Measurements from ENCODE around the gene GAGE10.
A peak's percentile ranks its signal among the peaks of the same experiment; 100 is the strongest.
"Not testable (repeated sequence)": the region's sequence is repeated elsewhere in the genome, so short reads cannot be mapped to it uniquely, and the experiment has no call there.

Gene GAGE10

GRCh38 chrX:49276671-49277534 is 26.5 kb upstream of the GAGE10 start:
- peak; percentile 38 for DNase-seq

DNA sequence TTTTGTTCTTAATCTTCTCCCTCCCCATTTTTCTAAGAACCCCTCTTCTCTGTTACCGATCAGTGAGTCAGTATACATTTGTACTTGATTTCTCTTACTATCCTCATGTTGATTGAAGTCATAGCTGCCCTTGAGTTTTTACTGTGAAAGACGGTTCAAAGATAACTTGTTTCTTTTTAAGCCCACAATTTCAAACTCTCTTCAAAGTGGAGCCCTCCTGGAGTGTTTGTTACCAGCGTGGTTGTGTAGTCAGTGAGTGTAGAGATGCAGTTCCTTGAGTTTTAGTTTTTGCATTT is 26.0 kb upstream of the GAGE10 start:
- DNase-seq = no peak

GRCh38 chrX:49278081-49278480 is 25.4 kb upstream of the GAGE10 start:
- no peak for DNase-seq

- DNase-seq = no peak
These were observed 20.8 kb upstream of the GAGE10 start for GRCh38 chrX:49282647-49283011.

GRCh38 chrX:49284212-49284611 is 19.2 kb upstream of the GAGE10 start:
- no peak for DNase-seq

DNA sequence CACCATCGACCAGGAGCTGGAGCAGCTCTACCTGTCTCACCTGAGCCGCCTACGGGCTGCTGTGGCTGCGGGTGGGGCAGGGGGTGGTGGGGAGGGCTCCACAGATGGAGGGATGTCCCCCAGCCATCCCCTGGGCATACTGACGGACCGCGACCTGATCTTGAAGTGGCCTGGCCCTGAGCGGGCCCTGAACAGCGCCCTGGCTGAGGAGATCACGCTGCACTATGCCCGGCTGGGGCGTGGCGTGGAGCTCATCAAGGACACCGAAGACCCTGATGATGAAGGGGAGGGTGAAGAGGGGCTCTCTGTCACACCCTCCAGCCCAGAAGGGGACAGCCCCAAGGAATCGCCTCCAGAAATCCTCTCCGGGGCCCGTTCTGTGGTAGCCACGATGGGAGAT is 17.3 kb upstream of the GAGE10 start:
- DNase-seq = no peak

DNA sequence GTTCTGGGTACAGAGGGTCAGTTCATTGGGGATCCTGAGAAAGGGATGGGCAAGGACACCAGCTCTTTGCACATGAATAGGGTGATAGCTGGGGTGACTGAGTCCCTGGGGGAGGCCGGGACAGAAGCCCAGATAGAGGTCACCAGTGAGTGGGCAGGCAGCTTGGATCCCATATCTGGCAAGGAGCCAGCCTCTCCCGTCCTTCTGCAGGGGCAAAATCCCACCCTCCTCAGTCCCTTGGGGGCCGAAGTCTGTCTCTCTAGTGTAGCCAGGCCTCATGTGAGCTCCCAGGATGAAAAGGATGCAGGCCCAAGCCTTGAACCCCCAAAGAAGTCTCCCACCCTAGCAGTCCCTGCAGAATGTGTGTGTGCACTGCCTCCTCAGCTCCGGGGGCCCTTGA is 16.9 kb upstream of the GAGE10 start:
- DNase-seq = no peak

DNA sequence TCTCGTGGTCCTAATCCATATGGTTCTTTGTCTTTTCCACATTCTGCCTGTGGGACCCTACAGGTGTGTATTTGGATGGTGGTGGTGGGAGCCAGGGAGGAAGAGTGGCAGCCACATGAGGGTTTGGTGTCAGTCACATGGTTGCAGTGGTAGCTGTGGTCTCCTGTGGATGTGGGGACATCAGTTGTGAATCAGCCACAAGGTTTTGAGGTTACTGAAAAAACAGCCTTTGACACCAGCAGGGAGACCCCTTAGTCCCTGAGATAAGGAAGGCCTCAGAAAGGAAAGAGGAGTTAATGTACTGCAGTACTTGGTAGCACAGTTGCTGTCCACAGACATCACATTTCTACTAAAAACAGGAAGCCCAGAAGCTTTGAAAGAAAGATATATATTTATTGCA is 15.8 kb upstream of the GAGE10 start:
- DNase-seq = no peak

- DNase-seq = no peak
These were observed 13.2 kb upstream of the GAGE10 start for GRCh38 chrX:49290215-49290614.

GRCh38 chrX:49291615-49292337 is 11.7 kb upstream of the GAGE10 start:
- peak; percentile 82 for DNase-seq

- no peak for DNase-seq
These were observed 10.8 kb upstream of the GAGE10 start for GRCh38 chrX:49292400-49293362.

DNA sequence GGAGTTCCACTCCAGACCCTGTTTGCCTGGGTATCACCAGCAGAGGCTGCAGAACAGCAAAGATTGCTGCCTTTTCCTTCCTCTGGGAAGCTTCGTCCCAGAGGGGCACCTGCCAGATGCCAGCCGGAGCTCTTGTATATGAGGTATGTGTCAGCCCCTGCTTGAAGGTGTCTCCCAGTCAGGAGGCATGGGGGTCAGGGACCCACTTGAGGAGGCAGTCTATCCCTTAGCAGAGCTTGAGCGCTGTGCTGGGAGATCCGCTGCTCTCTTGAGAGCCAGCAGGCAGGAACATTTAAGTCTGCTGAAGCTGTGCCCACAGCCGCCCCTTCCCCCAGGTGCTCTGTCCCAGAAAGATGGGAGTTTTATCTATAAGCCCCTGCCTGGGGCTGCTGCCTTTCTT is 4.2 kb upstream of the GAGE10 start:
- DNase-seq = not testable (repeated sequence)

GRCh38 chrX:49300703-49301102 is 2.7 kb upstream of the GAGE10 start:
- no peak for DNase-seq

GRCh38 chrX:49307775-49308174 is 4.3 kb downstream of the GAGE10 start:
- not testable (repeated sequence) for DNase-seq

DNA sequence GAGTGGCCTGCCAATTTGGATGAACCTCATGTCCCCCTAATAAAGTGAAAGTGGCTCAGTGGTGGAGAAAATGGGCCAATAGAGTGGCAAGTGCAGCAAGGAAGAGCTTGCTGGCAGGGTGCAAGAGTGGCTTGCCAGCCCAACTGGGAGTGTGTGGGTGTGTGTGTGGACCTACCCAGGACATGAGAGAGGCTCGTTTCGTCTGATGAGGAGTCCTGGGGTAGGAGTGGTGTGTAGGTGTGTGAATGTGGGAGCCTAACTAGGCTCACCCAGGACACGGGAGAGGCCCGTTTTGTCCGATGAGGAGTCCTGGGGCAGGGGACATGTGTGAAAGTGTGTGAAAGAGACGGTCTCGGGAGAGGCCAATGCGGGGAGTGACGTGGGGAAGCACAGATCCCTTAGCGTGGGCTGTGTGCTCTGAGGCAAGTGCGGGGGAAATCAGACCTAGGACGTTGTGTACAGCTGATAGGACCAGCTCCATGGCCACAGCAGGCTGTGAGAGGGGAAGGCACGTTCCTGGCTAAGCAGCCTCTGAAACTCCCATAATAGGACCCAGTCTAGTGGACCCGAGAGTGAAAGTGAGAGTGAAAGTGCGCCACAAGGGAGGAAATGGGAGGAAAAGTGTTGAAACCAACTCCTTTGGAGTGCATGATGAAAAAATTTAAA is 5.3 kb downstream of the GAGE10 start:
- DNase-seq = peak; percentile 8

- peak; percentile 9 for DNase-seq
These were observed 6.0 kb downstream of the GAGE10 start for GRCh38 chrX:49309401-49309981.

DNA sequence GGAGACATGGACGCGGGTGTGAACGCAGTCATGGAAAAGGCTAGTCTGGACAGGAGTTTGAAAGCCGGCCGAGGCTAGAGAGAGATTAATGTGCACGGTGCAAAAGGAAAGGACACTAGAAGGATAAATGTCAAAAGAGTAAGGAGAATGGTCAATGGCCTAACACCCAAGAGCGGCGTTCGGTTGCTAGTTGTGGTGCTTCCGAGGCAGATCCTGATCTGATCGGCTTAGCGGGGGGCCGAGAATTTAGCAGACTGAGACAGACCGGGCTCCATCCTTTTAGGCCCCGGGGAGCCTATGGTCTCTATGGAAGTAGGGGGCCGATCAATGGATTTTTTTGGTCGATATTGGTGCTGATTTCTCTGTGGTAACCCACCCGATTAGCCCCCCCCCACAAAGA is 6.9 kb downstream of the GAGE10 start:
- DNase-seq = no peak

- DNase-seq = no peak
These were observed 8.7 kb downstream of the GAGE10 start for GRCh38 chrX:49312176-49312575.

GRCh38 chrX:49316085-49316484 is 12.6 kb downstream of the GAGE10 start:
- DNase-seq = no peak

GRCh38 chrX:49321737-49322136 is 18.3 kb downstream of the GAGE10 start, which contains the start of gene GAGE12J:
Gene GAGE12J (plus strand): TSS chrX:49322037. CDS start chrX:49323194, 1,157 bp downstream.
- DNase-seq = not testable (repeated sequence)

DNA sequence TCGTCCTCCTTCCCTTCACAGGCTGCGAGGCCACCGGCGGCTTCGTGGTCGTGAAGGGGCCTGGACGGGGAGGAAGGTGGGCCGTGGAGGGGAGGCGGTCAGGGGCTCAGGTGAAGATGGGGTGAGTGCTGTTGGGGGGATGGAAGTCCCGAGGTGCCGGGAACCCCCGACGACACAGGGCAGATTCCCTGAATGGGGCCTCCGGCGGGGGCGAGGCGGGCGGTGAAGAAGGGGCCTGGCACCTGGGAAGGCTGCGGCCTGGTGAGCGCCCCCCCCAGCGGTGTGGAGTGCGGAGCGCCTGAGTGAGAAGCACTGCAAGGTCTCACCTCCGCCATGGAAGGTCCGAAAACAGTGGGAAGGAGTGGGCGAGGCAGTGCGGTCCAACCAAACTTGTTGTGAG is 18.8 kb downstream of the GAGE10 start:
- DNase-seq = not testable (repeated sequence)

- DNase-seq = not testable (repeated sequence)
These were observed 20.3 kb downstream of the GAGE10 start for GRCh38 chrX:49323735-49324134.

Measured in stimulated activated CD4-positive, alpha-beta T cell treated with anti-CD3 and anti-CD28 coated beads, Interleukin-15, amount 100 ng/mL, for 24 hours (primary cell).